Neural crest cell (in vitro differentiated cells): ENCODE measurements around the gene ZNF343. TPM values are rescaled to one million over a fixed set of nuclear protein-coding genes. Genes with fewer than 3 reads are reported as not detected.

Experiments
- DNase-seq: peaks from one replicate; pipeline ENCODE4 v3.0.0; 2021; ENCODE audit warnings: low read depth, mixed read lengths, low spot score
- H3K27ac Mint-ChIP-seq: one replicate; pipeline ENCODE4 v1.8.0; 2021; ENCODE audit warnings: mild to moderate bottlenecking, mixed read lengths; ENCODE audit not compliant: unreplicated experiment
- H3K27me3 Mint-ChIP-seq: 2 replicates; pipeline ENCODE4 v1.8.0; 2021; ENCODE audit warnings: low read depth, mild to moderate bottlenecking, mixed read lengths
- H3K36me3 Mint-ChIP-seq: 2 replicates; pipeline ENCODE4 v1.8.0; 2021; ENCODE audit warnings: low read depth, mild to moderate bottlenecking, mixed read lengths
- H3K4me1 Mint-ChIP-seq: 2 replicates; pipeline ENCODE4 v1.8.0; 2021; ENCODE audit warnings: mixed read lengths
- H3K4me3 Mint-ChIP-seq: one replicate; pipeline ENCODE4 v1.8.0; 2021; ENCODE audit warnings: mild to moderate bottlenecking, mixed read lengths
- H3K9me3 Mint-ChIP-seq: 2 replicates; pipeline ENCODE4 v1.8.0; 2021; ENCODE audit warnings: mixed read lengths
- total RNA-seq: library from RNA; stranded (reverse); gene quantifications from 2 replicates; pipeline ENCODE4 v1.2.1, GENCODE V29; 2021
- TF ChIP-seq, protein P1 (sequence below): fragments of 200-600 bp; sonication (generic); conservative IDR thresholded peaks from 2 replicates; pipeline ENCODE4 v1.5.0; 2021; ENCODE audit warnings: antibody characterized with exemption, mild to moderate bottlenecking

ZNF343 gene
- total RNA-seq, 1 donor from 2014 or later, result 12.8 TPM

DNA sequence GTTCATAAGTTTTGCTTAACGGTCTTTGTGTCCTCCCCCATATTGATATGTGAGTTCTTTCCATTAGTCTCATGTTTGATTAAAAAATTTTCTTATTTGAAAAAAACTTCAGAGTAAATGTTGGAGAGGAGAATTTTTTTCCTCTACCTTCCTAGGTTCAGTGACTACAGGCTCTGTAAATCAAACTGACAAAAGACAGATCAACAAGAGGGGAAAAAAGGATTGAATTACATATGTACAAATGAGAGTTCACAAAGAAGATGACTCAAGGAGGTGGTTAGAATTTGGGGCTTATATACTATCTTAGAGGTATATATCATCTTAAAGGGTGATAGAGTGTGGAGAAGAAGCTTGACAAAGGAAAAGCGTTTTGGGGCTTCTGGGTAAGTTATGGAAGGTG is 33.2 kb upstream of the ZNF343 start:
- Mint-ChIP-seq H3K36me3 (no peaks in the 10 kb centered on the region), H3K4me1 (peaks cover 9% of the 10 kb centered on the region), H3K4me3 (no peak overlapping the region), H3K27ac (no peak overlapping the region), H3K27me3 (peaks cover 87% of the 10 kb centered on the region), H3K9me3 (peaks cover 3% of the 10 kb centered on the region)
- DNase-seq, result no peak
- TF ChIP-seq, protein P1, sequence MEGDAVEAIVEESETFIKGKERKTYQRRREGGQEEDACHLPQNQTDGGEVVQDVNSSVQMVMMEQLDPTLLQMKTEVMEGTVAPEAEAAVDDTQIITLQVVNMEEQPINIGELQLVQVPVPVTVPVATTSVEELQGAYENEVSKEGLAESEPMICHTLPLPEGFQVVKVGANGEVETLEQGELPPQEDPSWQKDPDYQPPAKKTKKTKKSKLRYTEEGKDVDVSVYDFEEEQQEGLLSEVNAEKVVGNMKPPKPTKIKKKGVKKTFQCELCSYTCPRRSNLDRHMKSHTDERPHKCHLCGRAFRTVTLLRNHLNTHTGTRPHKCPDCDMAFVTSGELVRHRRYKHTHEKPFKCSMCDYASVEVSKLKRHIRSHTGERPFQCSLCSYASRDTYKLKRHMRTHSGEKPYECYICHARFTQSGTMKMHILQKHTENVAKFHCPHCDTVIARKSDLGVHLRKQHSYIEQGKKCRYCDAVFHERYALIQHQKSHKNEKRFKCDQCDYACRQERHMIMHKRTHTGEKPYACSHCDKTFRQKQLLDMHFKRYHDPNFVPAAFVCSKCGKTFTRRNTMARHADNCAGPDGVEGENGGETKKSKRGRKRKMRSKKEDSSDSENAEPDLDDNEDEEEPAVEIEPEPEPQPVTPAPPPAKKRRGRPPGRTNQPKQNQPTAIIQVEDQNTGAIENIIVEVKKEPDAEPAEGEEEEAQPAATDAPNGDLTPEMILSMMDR, result no peak

DNA sequence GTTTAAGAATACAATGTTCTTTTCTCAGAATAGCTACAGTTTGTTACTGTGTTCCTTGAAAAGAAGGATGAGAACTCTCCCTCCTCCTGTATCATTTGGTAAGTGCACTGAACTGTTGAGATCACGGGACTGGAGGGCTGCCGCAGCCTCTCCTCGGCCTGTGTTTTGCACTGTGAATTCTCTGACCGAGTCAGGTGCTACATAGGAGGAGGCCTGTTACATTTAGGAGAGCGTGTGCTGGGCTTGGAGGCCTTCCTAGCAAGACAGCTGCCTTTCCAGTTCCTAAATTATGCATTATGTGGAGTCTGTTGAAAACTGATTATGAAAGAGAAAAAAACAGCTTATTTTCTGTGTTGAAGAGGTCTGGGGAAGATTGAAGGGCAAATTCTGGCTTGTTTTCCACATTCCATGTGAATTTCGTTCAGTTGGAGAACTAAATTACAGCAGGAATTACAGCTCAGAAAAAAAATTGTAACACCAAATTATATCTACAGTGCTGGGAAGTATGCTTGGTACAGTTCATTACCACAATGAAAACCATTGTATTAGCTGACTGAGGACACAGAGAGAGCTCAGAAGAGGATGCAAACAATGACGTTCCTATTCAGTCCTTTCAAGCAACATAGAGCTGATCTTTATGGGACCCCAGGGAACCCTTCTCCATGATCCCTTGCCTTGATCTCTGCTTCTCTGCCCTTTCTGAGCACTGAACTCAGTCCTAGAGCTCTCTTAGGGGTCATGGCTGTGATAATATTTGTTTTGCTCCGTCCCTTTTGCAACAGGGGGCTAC is 30.4 kb upstream of the ZNF343 start:
- Mint-ChIP-seq H3K4me1 (peaks cover 10% of the 10 kb centered on the region), H3K4me3 (no peak overlapping the region), H3K36me3 (no peaks in the 10 kb centered on the region), H3K27me3 (peaks cover 87% of the 10 kb centered on the region), H3K9me3 (no peaks in the 10 kb centered on the region), H3K27ac (no peak overlapping the region)
- TF ChIP-seq, protein P1, result no peak
- no peak for DNase-seq

DNA sequence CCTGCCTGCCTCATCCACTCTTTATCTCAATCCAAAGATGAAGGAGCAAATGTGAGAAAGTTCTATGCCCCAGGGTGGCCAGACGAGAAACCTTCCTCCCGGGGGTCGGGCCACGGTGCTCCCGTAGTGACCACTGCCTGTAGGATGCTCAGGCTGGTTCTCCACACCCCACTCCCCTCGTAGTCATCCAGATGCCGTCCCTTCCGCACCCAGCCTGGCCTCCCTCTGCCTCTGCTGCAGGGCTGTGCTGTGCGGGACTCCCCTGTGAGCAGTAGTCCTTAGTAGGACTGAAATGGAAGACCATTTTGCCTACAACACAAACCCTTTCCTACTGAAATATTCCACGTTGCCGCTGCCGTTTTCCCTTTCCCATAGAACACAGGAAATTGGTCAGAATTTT is 29.6 kb upstream of the ZNF343 start:
- H3K36me3 Mint-ChIP-seq, result no peaks in the 10 kb centered on the region
- H3K9me3 Mint-ChIP-seq, result no peaks in the 10 kb centered on the region
- H3K4me3 Mint-ChIP-seq, result no peak overlapping the region
- no peak overlapping the region for H3K27ac Mint-ChIP-seq
- peaks cover 17% of the 10 kb centered on the region for H3K4me1 Mint-ChIP-seq
- TF ChIP-seq, protein P1, result no peak
- peaks cover 88% of the 10 kb centered on the region for H3K27me3 Mint-ChIP-seq
- DNase-seq, result no peak

DNA sequence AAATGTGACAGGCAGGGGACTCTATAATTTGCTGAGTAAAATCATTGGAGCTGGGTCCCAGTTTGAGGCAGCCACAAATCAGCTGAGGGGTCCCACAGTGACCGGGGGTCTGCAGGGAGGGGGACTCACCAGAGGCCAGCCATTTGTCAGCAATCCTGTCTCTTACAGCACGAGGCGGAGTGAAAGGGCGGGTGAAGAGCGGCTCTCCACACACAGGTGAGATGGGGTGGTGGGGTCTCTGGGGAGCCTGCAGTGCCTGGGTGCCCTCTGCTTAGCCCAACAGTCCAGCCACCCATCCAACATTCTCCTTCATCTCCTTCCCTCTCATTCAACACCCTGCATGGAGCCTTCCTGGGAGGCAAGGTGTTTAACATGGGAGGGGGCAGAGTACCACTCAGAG is 28.4 kb upstream of the ZNF343 start:
- Mint-ChIP-seq H3K36me3 (no peaks in the 10 kb centered on the region), H3K9me3 (no peaks in the 10 kb centered on the region), H3K27me3 (peaks cover 92% of the 10 kb centered on the region), H3K27ac (no peak overlapping the region), H3K4me1 (peaks cover 19% of the 10 kb centered on the region), H3K4me3 (no peak overlapping the region)
- TF ChIP-seq, protein P1, result no peak
- DNase-seq, result no peak

DNA sequence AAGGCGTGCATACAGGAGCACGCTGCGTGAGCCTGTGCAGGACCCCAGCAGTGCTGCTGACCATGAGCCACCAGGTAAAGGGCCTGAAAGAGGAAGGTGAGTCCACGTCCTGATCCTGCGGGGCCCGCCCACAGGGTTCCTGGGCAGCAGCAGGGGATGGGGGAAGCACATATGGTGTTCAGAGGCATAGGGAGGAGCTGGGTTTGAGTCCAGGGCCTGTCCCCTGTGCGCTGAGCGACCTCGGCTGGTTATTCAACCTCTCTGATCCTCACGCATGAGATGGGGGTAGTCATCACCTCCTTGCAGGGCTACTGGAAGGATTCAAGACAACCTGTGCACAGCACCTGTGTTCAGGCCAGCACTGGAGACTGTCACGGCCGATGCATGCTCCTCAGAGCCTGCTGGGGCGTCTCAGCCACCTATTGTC is 27.9 kb upstream of the ZNF343 start, which contains the start of gene TMC2:
TMC2 (plus strand) TSS at position 14 of the 427 bp plus-strand sequence; CDS start at position 63, 49 bp downstream.
- peaks cover 19% of the 10 kb centered on the region for H3K4me1 Mint-ChIP-seq
- no peak within 1 kb of the TSS for H3K4me3 Mint-ChIP-seq
- TF ChIP-seq, protein P1, result no peak
- H3K27me3 Mint-ChIP-seq, result peaks cover 92% of the 10 kb centered on the region
- no peak for DNase-seq
- no peak within 1 kb of the TSS for H3K27ac Mint-ChIP-seq
- H3K36me3 Mint-ChIP-seq, result no peaks in the 10 kb centered on the region
- no peaks in the 10 kb centered on the region for H3K9me3 Mint-ChIP-seq
